ENCODE data around the gene PIPOX. TPM values are rescaled to one million over a fixed set of nuclear protein-coding genes. Genes with fewer than 3 reads are reported as not detected.

PIPOX gene
- total RNA-seq, 1 donor = 1.4 TPM

DNA sequence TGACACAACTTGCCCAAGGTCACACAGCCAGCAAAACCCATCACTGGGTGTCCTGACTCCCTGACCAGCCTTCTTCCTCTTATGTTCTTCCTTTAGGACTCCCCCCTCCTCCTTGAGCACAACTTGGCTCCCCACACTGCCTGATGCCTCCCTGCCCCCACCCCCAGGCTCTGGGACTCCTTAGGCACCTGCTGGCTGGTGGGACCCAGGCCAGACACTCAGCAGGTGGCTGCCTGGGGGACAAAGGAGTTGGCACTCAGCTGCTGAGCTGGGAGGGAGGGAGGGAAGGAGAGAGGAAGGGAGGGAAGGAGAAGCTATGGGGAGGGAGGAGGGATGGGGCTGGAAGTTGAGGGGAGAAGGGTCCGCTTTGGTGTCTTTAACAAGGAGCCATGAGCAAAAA, 45.1 kb upstream of the PIPOX start:
- no peaks in the 10 kb centered on the region for H4K20me1 ChIP-seq (ENCODE audit: insufficient read depth, low read length)
- DNase-seq (ENCODE audit: insufficient read length, low spot score, missing footprints) = no peak
- peaks cover 45% of the 10 kb centered on the region for H3K27me3 ChIP-seq (ENCODE audit: insufficient read depth, low read length)
- H3K36me3 ChIP-seq (ENCODE audit: insufficient read depth, low read length) = no peaks in the 10 kb centered on the region
- H3K4me3 ChIP-seq (ENCODE audit: insufficient read depth, low read length) = no peak overlapping the region
- TF ChIP-seq, protein P1, sequence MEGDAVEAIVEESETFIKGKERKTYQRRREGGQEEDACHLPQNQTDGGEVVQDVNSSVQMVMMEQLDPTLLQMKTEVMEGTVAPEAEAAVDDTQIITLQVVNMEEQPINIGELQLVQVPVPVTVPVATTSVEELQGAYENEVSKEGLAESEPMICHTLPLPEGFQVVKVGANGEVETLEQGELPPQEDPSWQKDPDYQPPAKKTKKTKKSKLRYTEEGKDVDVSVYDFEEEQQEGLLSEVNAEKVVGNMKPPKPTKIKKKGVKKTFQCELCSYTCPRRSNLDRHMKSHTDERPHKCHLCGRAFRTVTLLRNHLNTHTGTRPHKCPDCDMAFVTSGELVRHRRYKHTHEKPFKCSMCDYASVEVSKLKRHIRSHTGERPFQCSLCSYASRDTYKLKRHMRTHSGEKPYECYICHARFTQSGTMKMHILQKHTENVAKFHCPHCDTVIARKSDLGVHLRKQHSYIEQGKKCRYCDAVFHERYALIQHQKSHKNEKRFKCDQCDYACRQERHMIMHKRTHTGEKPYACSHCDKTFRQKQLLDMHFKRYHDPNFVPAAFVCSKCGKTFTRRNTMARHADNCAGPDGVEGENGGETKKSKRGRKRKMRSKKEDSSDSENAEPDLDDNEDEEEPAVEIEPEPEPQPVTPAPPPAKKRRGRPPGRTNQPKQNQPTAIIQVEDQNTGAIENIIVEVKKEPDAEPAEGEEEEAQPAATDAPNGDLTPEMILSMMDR (IDR thresholded peaks at IDR 0.05; ENCODE audit: extremely low read depth, low read depth, low read length) = no peak
- no peaks in the 10 kb centered on the region for H3K9me3 ChIP-seq (ENCODE audit: low read depth, low read length)
- no peak overlapping the region for H3K4me2 ChIP-seq (ENCODE audit: insufficient read depth, low read length)
- no peak overlapping the region for H2AFZ ChIP-seq (ENCODE audit: low read length)
- H3K79me2 ChIP-seq (ENCODE audit: insufficient read depth, low read length) = no peaks in the 10 kb centered on the region
- H3K4me1 ChIP-seq (ENCODE audit: insufficient read depth, low read length) = peaks cover 6% of the 10 kb centered on the region
- H3K27ac ChIP-seq (ENCODE audit: low read depth, low read length) = no peak overlapping the region

DNA sequence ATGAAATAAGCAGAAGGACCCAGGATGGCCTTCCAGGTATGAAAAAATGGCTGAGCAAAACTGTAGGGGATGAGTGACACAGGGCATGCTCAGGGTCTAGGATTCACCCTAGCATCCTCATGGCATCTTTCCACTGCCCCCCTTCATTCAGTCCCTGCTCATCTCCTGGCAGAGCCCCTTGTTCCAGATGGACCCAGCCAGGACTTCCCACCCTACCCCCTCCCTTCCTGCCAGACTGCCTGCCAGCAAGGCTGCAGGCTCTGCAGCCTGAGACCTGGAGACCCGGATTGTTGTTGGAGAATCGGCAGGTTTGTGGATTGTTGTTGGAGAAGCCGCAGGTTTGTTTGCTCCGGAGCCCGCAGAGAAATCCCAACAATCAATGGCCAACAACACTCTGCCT, 43.7 kb upstream of the PIPOX start:
- no peaks in the 10 kb centered on the region for H3K36me3 ChIP-seq (ENCODE audit: insufficient read depth, low read length)
- TF ChIP-seq, protein P1 (IDR thresholded peaks at IDR 0.05; ENCODE audit: extremely low read depth, low read depth, low read length) = no peak
- H4K20me1 ChIP-seq (ENCODE audit: insufficient read depth, low read length) = no peaks in the 10 kb centered on the region
- no peaks in the 10 kb centered on the region for H3K4me1 ChIP-seq (ENCODE audit: insufficient read depth, low read length)
- no peak overlapping the region for H3K27ac ChIP-seq (ENCODE audit: low read depth, low read length)
- H3K9me3 ChIP-seq (ENCODE audit: low read depth, low read length) = no peaks in the 10 kb centered on the region
- peaks cover 57% of the 10 kb centered on the region for H3K27me3 ChIP-seq (ENCODE audit: insufficient read depth, low read length)
- no peak overlapping the region for H3K4me3 ChIP-seq (ENCODE audit: insufficient read depth, low read length)
- H3K79me2 ChIP-seq (ENCODE audit: insufficient read depth, low read length) = no peaks in the 10 kb centered on the region
- no peak overlapping the region for H3K4me2 ChIP-seq (ENCODE audit: insufficient read depth, low read length)
- no peak overlapping the region for H2AFZ ChIP-seq (ENCODE audit: low read length)
- no peak for DNase-seq (ENCODE audit: insufficient read length, low spot score, missing footprints)

- H3K4me2 ChIP-seq (ENCODE audit: insufficient read depth, low read length) = no peak overlapping the region
- TF ChIP-seq, protein P1 (IDR thresholded peaks at IDR 0.05; ENCODE audit: extremely low read depth, low read depth, low read length) = no peak
- no peaks in the 10 kb centered on the region for H3K79me2 ChIP-seq (ENCODE audit: insufficient read depth, low read length)
- H3K36me3 ChIP-seq (ENCODE audit: insufficient read depth, low read length) = no peaks in the 10 kb centered on the region
- H4K20me1 ChIP-seq (ENCODE audit: insufficient read depth, low read length) = peaks cover 3% of the 10 kb centered on the region
- H3K4me1 ChIP-seq (ENCODE audit: insufficient read depth, low read length) = no peaks in the 10 kb centered on the region
- no peaks in the 10 kb centered on the region for H3K9me3 ChIP-seq (ENCODE audit: low read depth, low read length)
- no peak overlapping the region for H2AFZ ChIP-seq (ENCODE audit: low read length)
- H3K27ac ChIP-seq (ENCODE audit: low read depth, low read length) = no peak overlapping the region
- H3K27me3 ChIP-seq (ENCODE audit: insufficient read depth, low read length) = peaks cover 70% of the 10 kb centered on the region
- no peak overlapping the region for H3K4me3 ChIP-seq (ENCODE audit: insufficient read depth, low read length)
- no peak for DNase-seq (ENCODE audit: insufficient read length, low spot score, missing footprints)
These were observed 42.0 kb upstream of the PIPOX start for GRCh38 chr17:29000973-29001372.

DNA sequence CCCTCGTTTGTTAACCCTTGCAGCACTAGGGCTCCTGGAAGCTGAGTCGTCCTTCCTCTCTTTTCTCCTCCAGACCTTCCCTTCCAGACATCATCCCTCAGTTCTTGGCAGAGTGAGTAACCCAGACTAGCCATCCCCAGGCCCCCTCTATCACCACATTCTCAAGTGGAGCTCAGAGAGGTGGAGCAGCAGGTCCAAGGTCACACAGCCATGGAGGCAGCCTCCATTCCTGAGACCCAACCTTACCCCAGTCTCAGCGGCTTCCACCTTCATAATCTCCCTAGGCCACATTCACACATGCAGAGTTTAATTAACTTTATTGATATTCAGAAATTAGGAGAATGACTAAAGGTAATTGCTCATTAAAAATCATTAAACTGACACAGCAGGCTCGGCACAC, 40.1 kb upstream of the PIPOX start:
- Histone ChIP-seq H3K4me3 (ENCODE audit: insufficient read depth, low read length) (no peak overlapping the region), H2AFZ (ENCODE audit: low read length) (no peak overlapping the region), H3K9me3 (ENCODE audit: low read depth, low read length) (no peaks in the 10 kb centered on the region), H3K4me1 (ENCODE audit: insufficient read depth, low read length) (peaks cover 5% of the 10 kb centered on the region), H3K36me3 (ENCODE audit: insufficient read depth, low read length) (no peaks in the 10 kb centered on the region), H3K4me2 (ENCODE audit: insufficient read depth, low read length) (no peak overlapping the region), H3K27ac (ENCODE audit: low read depth, low read length) (no peak overlapping the region), H4K20me1 (ENCODE audit: insufficient read depth, low read length) (peaks cover 3% of the 10 kb centered on the region), H3K27me3 (ENCODE audit: insufficient read depth, low read length) (peaks cover 72% of the 10 kb centered on the region), H3K79me2 (ENCODE audit: insufficient read depth, low read length) (no peaks in the 10 kb centered on the region)
- no peak for DNase-seq (ENCODE audit: insufficient read length, low spot score, missing footprints)
- TF ChIP-seq, protein P1 (IDR thresholded peaks at IDR 0.05; ENCODE audit: extremely low read depth, low read depth, low read length) = no peak

Data from osteoblast (primary cell).